Panc1 (cell line): ENCODE results near the gene CFAP100. TPM values are rescaled to one million over a fixed set of nuclear protein-coding genes. Genes with fewer than 3 reads are reported as not detected.

Experiments used
- ATAC-seq: fragments of 200-7000 bp; cut with Tn5 transposase; 2 replicates; pipeline ENCODE4 v1.9.1; 2020; ENCODE audit warnings: mild to moderate bottlenecking, moderate library complexity
- BruUV-seq: library from RNA; stranded (reverse); fragments of 400-500 nt; replicated peaks from 2 replicates; lab custom pipeline; 2021; lab: Mats Ljungman, UMichigan
- CTCF ChIA-PET: fragments of 300-600 bp; sonication (Branson Sonifier 250); formaldehyde crosslinking; loops from one replicate; lab custom pipeline; 2022; ENCODE audit warnings: antibody characterized with exemption; lab: Charles Lee
- POLR2A ChIA-PET: fragments of 300-600 bp; sonication (Branson Sonifier 250); formaldehyde crosslinking; loops from one replicate; lab custom pipeline; 2022; ENCODE audit warnings: antibody characterized with exemption; lab: Charles Lee
- DNase-seq: peaks from one replicate; pipeline ENCODE4 v3.0.0-alpha.2; 2010; ENCODE audit warnings: low read depth, low spot score
- H3K27ac ChIP-seq: 2 replicates; pipeline ENCODE4 v1.5.1; 2011; ENCODE audit warnings: mild to moderate bottlenecking, low read length, inconsistent platforms
- H3K27me3 ChIP-seq: fragments of 200-500 bp; sonication (Bioruptor generic); 2 replicates; pipeline ENCODE4 v1.6.0; 2014; ENCODE audit warnings: low read length, inconsistent platforms; ENCODE audit not compliant: control insufficient read depth, insufficient read depth
- H3K36me3 ChIP-seq: fragments of 200-500 bp; sonication (Bioruptor generic); 2 replicates; pipeline ENCODE4 v1.5.1; 2014; ENCODE audit warnings: inconsistent platforms, mild to moderate bottlenecking, low read length, moderate library complexity; ENCODE audit not compliant: control insufficient read depth, insufficient read depth
- H3K4me1 ChIP-seq: 2 replicates; pipeline ENCODE4 v1.5.1; 2011; ENCODE audit warnings: inconsistent platforms, mild to moderate bottlenecking, low read length, moderate library complexity; ENCODE audit not compliant: control insufficient read depth, insufficient read depth
- H3K4me3 ChIP-seq, 2 experiments: 2 replicates each; pipeline ENCODE4 v1.5.1; 2011 to 2012; ENCODE audit warnings: low read depth in 2 of 2, low read length in 2 of 2, mild to moderate bottlenecking in 2 of 2, inconsistent platforms in 1 of 2, moderate library complexity in 1 of 2
- H3K9me3 ChIP-seq: fragments of 200-500 bp; sonication (Bioruptor generic); 2 replicates; pipeline ENCODE4 v1.5.1; 2014; ENCODE audit warnings: low read depth, mild to moderate bottlenecking, inconsistent platforms, low read length, moderate library complexity; ENCODE audit not compliant: control insufficient read depth, insufficient read depth
- CTCF ChIP-seq: fragments of 450-650 bp; IDR thresholded peaks from 2 replicates; pipeline ENCODE4 v1.5.1; 2017; ENCODE audit warnings: mild to moderate bottlenecking
- POLR2AphosphoS5 ChIP-seq: IDR thresholded peaks from 2 replicates; pipeline ENCODE4 v1.6.1; 2012; ENCODE audit warnings: mild to moderate bottlenecking, low read depth, low read length, moderate library complexity
- REST ChIP-seq, 2 experiments: IDR thresholded peaks; 2 replicates each; pipeline ENCODE4 v1.6.1; 2011 to 2012; ENCODE audit warnings: low read depth in 2 of 2, control low read depth in 1 of 2, low read length in 1 of 2, mild to moderate bottlenecking in 1 of 2, moderate library complexity in 1 of 2; ENCODE audit not compliant: insufficient read depth in 1 of 2
- SIN3A ChIP-seq: IDR thresholded peaks from 2 replicates; pipeline ENCODE4 v1.6.1; 2012; ENCODE audit warnings: low read depth, mild to moderate bottlenecking, low read length, moderate library complexity, borderline replicate concordance; ENCODE audit not compliant: insufficient read depth
- TCF7L2 ChIP-seq: IDR thresholded peaks from 2 replicates; pipeline ENCODE4 v1.6.1; 2011; ENCODE audit warnings: mild to moderate bottlenecking, low read depth, low read length, inconsistent platforms
- in situ Hi-C: cut with HindIII; loops from 2 replicates; pipeline ENCODE4 v1.10.0; 2016; ENCODE audit warnings: low sequenced_read_pairs, low pct_unique_long_range_greater_than_20kb
- intact Hi-C: fragments of 100-400 bp; cut with micrococcal nuclease; formaldehyde crosslinking; loops from one replicate; pipeline ENCODE4 v1.10.0; 2022; ENCODE audit not compliant: unreplicated experiment
- total RNA-seq: library from RNA; stranded (reverse); gene quantifications from one replicate; pipeline ENCODE4 v1.2.1, GENCODE V29; 2021; ENCODE audit not compliant: unreplicated experiment

Gene CFAP100
- total RNA-seq, 1 experiment from 2014 or later, result not detected

DNA sequence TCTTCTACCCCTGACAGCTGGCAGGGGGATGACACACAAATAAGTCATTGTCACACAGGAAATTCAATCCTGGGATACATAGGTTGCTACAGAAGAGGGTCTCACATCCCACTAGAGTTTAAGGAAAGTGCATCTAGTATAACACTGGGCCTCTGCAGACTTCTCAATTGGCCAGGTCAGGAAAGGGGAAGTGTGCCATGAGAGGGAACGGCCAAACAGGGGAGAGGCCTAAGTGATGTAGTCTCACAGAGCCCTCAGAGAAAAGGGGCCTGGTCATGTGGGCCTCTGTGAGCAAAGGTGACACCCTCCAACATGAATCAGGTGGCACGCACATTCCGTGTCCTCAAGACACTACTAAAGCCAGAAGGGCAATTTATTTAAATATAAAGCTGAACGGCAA lies 69.8 kb downstream of the CFAP100 start:
- H3K4me1 ChIP-seq, result no peaks in the 10 kb centered on the region
- no TSS peak for BruUV-seq
- ATAC-seq, result no peak
- no peak for DNase-seq
- ChIA-PET CTCF (no interaction called here), POLR2A (no interaction called here)
- TF ChIP-seq REST (IDR thresholded peaks at IDR 0.05; ENCODE audit: insufficient read depth in 1 of 2, low read depth in 2 of 2, low read length in 1 of 2), result no peak
- TF ChIP-seq POLR2AphosphoS5, result no peak
- TF ChIP-seq CTCF, result no peak
- TF ChIP-seq SIN3A, result no peak
- TF ChIP-seq TCF7L2, result no peak
- H3K27ac ChIP-seq, result no peak overlapping the region
- H3K9me3 ChIP-seq, result no peaks in the 10 kb centered on the region
- in situ Hi-C loops, result no loop called here
- H3K36me3 ChIP-seq, result peaks cover 33% of the 10 kb centered on the region
- no peaks in the 10 kb centered on the region for H3K27me3 ChIP-seq
- no peak overlapping the region for H3K4me3 ChIP-seq
- intact Hi-C loops, result no loop called here

- Histone ChIP-seq H3K27ac (no peak overlapping the region), H3K36me3 (peaks cover 28% of the 10 kb centered on the region), H3K4me3 (no peak overlapping the region), H3K27me3 (no peaks in the 10 kb centered on the region), H3K4me1 (no peaks in the 10 kb centered on the region), H3K9me3 (no peaks in the 10 kb centered on the region)
- in situ Hi-C loops, result no loop called here
- no peak for ATAC-seq
- no TSS peak for BruUV-seq
- intact Hi-C loops, result no loop called here
- CTCF ChIA-PET, result no interaction called here
- DNase-seq, result no peak
- POLR2A ChIA-PET, result no interaction called here
- TF ChIP-seq POLR2AphosphoS5 (no peak), SIN3A (no peak), REST (IDR thresholded peaks at IDR 0.05; ENCODE audit: insufficient read depth in 1 of 2, low read depth in 2 of 2, low read length in 1 of 2) (no peak), CTCF (no peak), TCF7L2 (no peak)
These were observed 70.3 kb downstream of the CFAP100 start for GRCh38 chr3:126464997-126465396.
